Transverse colon (tissue), 3 donors: ENCODE data around the gene COL13A1.

Experiments
- CTCF ChIP-seq, 5 experiments: fragments of 200-600 bp in 3 of 5; fragments of 450-650 bp in 2 of 5; sonication (generic) in 3 of 5; IDR thresholded peaks; 1 replicate in 2 of 5; 2 replicates in 3 of 5; pipeline ENCODE4 v1.5.1; 2016 to 2017; ENCODE audit warnings: antibody characterized with exemption in 5 of 5, inconsistent platforms in 3 of 5, mild to moderate bottlenecking in 2 of 5, moderate library complexity in 1 of 5
- POLR2A ChIP-seq: fragments of 450-650 bp; IDR thresholded peaks from one replicate; pipeline ENCODE4 v1.6.1; 2016; ENCODE audit warnings: antibody characterized with exemption, mild to moderate bottlenecking, moderate library complexity

GRCh38 chr10:69934768-69935167 is 133.1 kb downstream of the COL13A1 start:
- TF ChIP-seq CTCF (IDR thresholded peaks at IDR 0.05) (no peak), POLR2A (no peak)
